ENCODE data around the gene ANKHD1.

DNA sequence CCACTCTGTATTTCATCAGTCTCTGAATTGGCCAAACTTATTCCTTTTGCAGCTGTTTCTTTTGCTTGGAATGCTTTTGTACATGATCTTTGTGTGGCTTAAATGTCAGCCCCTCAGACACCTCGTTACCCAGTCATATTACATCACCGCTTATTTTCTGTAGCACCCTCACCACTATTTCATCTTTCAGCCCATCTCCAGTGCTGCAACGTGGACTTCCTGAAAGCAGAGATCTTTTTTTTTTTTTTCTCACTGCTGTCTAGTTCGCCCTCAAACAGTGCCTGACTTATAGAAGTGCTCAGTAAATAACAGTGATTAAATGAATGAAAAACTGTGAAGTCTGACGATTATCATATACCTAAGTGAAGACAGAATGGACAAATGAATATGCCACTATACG lies 154.8 kb downstream of the ANKHD1 start:
- no peak for TF ChIP-seq POLR2A (IDR thresholded peaks at IDR 0.05)
- TF ChIP-seq, protein P1, sequence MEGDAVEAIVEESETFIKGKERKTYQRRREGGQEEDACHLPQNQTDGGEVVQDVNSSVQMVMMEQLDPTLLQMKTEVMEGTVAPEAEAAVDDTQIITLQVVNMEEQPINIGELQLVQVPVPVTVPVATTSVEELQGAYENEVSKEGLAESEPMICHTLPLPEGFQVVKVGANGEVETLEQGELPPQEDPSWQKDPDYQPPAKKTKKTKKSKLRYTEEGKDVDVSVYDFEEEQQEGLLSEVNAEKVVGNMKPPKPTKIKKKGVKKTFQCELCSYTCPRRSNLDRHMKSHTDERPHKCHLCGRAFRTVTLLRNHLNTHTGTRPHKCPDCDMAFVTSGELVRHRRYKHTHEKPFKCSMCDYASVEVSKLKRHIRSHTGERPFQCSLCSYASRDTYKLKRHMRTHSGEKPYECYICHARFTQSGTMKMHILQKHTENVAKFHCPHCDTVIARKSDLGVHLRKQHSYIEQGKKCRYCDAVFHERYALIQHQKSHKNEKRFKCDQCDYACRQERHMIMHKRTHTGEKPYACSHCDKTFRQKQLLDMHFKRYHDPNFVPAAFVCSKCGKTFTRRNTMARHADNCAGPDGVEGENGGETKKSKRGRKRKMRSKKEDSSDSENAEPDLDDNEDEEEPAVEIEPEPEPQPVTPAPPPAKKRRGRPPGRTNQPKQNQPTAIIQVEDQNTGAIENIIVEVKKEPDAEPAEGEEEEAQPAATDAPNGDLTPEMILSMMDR (IDR thresholded peaks at IDR 0.05 in 4 of 5, conservative IDR thresholded peaks at IDR 0.05 in 1 of 5), result no peak

All from gastrocnemius medialis (tissue), 4 donors.